ENCODE data around the gene DRD4. TPM values are rescaled to one million over a fixed set of nuclear protein-coding genes. Genes with fewer than 3 reads are reported as not detected.

Gene DRD4
- total RNA-seq (2014; rRNA removed; shearing (Covaris generic)) = not detected in 2 replicates

DNA sequence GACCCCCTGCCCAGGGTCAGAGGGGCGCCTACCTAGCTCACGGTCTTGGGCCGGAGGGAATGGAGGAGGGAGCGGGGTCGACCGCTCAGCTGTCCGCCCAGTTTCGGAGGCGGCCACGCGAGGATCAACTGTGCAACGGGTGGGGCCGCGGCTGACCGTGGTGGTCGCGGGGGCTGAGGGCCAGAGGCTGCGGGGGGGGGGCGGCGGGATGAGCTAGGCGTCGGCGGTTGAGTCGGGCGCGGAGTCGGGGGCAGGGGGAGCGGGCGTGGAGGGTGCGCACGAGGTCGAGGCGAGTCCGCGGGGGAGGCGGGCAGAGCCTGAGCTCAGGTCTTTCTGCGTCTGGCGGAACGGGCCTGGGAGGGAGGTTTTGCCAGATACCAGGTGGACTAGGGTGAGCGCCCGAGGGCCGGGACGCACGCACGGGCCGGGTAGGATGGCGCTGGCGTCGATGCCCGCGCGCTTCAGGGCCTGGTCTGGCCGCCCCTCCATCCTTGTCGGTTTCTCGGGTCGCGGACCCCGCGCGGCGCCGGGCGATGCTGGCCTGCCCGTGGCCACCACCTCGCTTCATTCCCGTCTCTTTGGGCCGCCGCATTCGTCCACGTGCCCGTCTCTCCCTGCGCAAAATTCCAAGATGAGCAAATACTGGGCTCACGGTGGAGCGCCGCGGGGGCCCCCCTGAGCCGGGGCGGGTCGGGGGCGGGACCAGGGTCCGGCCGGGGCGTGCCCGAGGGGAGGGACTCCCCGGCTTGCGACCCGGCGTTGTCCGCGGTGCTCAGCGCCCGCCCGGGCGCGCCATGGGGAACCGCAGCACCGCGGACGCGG is at the start of gene DRD4:
Gene DRD4, plus strand, starts transcription at position 759 of the 822 bp plus-strand sequence. Its CDS starts 36 bp downstream, at position 795.
- DNase-seq (ENCODE audit: low read depth) = no peak

DNA sequence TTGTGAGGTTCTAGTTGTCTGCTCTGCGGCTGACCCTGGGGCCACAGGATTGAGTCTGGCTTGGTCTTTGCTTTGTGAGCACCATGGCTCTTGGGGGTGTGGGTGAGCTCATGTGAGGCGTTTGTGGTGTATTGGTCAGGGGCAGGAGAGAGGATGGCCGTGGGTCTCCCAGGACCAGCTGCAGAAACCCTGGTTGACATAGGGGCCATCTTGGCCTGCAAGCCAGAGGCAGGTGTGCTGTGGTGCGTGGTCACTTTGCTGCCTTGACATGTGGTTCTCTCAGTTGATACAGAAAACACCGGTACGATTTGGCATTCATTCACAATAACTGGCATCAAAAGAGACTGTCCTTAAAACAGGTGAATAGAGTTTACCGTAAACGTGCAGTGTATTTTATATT is 49.5 kb upstream of the DRD4 start:
- no peak for DNase-seq (ENCODE audit: low read depth)

GRCh38 chr11:587978-588380 is 49.1 kb upstream of the DRD4 start:
- DNase-seq (ENCODE audit: low read depth) = peak; percentile 48

GRCh38 chr11:589798-590197 is 47.3 kb upstream of the DRD4 start:
- DNase-seq (ENCODE audit: low read depth) = no peak

DNA sequence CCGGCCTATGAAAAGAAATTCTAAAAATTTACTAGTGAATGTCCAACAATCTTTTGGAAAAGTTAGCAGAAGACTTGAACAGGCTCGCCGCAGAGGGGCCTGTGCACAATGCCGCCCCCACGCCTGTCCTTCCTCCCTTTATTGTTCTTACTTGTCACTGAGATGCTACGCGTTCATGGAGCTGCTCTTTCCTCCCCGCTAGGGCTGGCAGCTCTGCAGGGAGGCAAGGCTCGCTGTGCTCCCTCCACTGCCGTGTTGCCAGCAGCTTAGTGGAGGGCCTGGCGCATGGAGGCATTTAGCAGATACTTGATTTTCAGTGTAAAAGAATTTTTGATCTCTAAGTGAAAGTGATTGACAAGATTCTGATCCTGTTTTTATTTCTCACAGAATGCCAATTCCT is 46.1 kb upstream of the DRD4 start:
- DNase-seq (ENCODE audit: low read depth) = no peak

GRCh38 chr11:592501-592900 is 44.6 kb upstream of the DRD4 start:
- DNase-seq (ENCODE audit: low read depth) = no peak

DNA sequence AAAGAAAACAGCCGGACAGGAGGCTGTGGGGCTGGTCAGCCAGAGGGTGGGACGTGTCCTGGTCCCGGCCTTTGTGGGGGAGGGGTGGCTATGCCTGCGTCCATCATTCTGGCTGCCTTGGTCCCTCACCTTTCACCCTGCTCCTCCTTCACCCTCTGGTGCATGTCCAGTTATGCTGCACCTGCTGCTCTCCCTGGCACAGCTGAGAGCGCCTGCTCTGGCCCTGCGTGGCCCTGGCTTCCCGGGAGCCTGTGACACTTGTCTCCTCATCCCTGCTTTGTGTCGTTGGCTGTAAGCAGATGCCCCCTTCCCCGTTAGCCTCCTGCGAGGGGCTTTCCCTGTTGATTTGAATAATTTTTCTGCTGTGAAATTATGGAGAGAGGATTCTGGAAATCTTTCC is 44.2 kb upstream of the DRD4 start:
- DNase-seq (ENCODE audit: low read depth) = no peak

DNA sequence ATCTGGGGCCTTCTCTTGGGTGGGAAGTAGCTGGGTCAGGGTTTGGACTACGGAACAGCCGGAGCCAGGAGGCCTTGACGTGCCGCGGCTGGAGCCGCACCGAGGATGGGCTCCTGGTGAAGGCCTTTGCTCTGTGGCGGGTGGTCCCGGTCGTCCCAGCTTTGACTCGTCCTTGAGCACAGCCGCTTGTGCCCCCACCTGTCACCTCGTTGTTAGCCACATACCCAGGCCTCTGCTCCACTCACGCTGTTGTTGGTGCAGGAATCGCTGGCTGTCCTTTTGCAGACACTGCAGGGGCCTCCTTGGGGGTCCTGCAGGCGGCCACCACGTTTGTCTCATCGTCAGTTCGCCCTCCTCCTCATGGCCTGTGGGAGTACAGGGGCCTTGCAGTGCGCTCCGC is 43.7 kb upstream of the DRD4 start:
- DNase-seq (ENCODE audit: low read depth) = no peak

DNA sequence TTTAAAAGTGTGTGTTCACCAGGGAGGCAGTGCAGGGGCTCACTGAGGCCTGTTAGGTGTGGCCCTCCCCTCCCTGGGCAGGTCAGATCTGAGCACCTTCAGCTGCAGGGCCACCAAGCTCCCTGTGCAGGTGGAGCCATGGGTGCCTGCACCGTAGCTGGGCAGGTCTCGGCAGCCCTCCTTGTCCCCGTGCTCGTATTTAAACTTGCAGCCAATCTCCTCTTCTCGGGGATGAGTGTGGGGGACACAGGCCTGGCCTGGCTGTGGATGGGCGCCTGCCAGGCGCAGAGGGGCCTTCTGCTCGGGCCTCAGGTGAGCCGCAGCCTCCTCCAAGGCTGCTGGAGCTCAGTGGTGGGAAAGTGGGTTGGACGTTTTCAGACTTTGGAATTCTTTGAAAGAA is 41.7 kb upstream of the DRD4 start:
- DNase-seq (ENCODE audit: low read depth) = no peak

- DNase-seq (ENCODE audit: low read depth) = no peak
Measured at GRCh38 chr11:596374-596773, 40.7 kb upstream of the DRD4 start.

GRCh38 chr11:597166-597725 is 39.8 kb upstream of the DRD4 start:
- DNase-seq (ENCODE audit: low read depth) = no peak

DNA sequence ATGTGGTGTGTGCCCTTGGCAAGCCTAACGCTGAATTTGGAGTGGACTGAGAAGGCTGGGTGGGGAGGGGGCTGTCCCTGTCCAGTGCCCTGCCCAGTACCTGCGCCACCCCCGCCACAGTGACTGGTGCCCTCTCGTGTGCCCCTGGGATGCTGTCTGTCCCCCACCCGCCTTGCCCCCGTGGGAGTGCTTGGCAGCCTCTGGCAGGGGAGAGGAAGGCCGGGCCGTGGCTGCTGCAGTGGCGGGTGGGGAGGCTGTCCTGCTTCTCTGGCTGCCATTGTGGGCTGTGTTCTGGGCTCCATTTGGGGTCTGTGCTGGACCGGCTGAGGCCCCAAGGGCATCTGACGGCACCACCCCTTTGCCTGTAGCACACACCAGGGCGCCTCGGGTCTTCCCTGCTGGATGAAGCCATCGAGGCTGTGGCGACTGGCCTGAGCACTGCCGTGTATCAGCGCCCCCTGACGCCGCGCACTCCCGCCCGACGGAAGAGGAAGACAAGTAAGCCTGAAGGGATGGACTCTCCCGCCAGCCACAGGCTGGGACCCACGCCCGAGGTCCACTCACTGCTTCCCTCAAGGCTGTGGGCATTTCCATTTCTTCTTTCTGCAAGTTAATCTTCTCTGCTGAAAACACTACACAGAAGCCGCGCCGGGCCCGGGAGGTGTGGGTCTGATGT is 38.9 kb upstream of the DRD4 start:
- DNase-seq (ENCODE audit: low read depth) = no peak

GRCh38 chr11:601573-602245 is 35.4 kb upstream of the DRD4 start:
- no peak for DNase-seq (ENCODE audit: low read depth)

DNA sequence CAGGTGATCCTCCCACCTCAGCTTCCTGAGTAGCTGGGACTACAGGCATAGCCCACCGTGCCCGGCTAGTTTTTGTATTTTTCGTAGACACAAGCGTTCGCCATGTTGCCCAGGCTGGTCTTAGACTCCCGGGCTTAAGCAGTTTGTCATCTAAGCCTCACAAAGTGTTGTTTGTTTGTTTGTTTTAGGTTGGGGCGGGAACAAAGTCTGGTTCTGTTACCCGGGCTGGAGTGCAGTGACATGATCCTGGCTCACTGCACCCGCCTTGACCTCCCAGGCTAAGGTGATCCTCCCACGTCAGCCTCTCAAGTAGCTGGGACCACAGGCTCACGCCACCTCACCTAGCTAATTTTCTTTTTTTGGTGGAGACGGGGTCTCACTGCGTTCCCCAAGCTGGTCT is 33.9 kb upstream of the DRD4 start:
- no peak for DNase-seq (ENCODE audit: low read depth)

- DNase-seq (ENCODE audit: low read depth) = no peak
Measured at GRCh38 chr11:605286-606129, 31.6 kb upstream of the DRD4 start.

GRCh38 chr11:606245-606644 is 30.8 kb upstream of the DRD4 start:
- DNase-seq (ENCODE audit: low read depth) = no peak

- no peak for DNase-seq (ENCODE audit: low read depth)
Measured at GRCh38 chr11:607020-607780, 29.9 kb upstream of the DRD4 start.

DNA sequence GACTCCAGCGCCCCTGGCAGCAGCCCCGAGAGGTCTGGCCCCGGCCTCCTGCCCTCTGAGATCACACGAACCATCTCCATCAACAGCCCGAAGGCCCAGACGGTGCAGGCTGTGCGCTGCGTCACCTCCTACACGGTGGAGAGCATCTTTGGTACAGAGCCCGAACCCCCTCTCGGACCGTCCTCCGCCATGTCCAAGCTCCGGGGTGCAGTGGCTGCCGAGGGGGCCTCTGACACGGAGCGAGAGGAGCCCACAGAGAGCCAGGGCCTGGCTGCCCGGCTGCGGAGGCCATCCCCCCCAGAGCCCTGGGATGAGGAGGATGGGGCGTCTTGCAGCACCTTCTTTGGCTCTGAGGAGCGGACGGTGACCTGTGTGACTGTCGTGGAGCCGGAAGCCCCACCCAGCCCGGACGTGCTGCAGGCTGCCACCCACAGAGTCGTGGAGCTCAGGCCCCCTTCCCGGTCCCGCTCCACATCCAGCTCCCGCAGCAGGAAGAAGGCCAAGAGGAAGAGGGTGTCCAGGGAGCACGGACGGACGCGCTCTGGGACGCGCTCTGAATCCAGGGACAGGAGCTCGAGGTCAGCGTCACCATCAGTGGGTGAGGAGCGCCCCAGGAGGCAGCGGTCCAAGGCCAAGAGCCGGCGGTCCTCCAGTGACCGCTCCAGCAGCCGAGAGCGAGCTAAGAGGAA is 29.0 kb upstream of the DRD4 start:
- DNase-seq (ENCODE audit: low read depth) = no peak

DNA sequence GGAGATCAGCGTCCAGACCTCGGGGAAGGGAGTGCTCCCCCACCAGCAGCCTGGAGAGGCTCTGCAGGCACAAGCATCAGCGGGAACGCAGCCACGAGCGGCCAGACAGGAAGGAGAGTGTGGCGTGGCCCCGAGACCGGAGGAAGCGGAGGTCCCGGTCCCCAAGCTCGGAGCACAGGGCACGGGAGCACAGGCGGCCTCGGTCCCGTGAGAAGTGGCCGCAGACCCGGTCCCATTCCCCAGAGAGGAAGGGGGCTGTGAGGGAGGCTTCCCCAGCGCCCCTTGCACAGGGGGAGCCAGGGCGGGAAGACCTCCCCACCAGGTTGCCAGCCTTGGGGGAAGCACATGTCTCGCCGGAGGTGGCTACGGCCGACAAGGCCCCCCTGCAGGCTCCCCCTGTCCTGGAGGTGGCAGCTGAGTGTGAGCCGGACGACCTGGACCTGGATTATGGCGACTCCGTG is 28.2 kb upstream of the DRD4 start:
- no peak for DNase-seq (ENCODE audit: low read depth)

DNA sequence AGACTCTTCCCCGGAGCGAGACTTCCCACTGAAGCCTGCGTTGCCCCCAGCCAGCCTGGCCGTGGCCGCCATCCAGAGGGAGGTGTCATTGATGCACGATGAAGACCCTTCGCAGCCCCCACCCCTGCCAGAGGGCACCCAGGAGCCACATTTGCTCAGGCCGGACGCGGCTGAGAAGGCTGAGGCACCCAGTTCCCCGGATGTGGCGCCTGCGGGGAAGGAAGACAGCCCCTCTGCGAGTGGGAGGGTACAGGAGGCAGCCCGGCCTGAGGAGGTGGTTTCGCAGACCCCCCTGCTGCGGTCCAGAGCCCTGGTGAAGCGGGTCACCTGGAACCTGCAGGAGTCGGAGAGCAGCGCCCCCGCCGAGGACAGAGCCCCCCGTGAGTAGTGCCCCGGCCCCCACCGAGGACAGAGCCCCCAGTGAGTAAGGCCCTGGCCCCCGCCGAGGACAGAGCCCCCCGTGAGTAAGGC is 27.7 kb upstream of the DRD4 start:
- DNase-seq (ENCODE audit: low read depth) = no peak
